Activated B cell treated with CpG ODN at 0.5 μM for 24 hours (primary cell): ENCODE data around the gene OR13G1. TPM values are rescaled to one million over a fixed set of nuclear protein-coding genes. Genes with fewer than 3 reads are reported as not detected.
"Not testable (repeated sequence)": the region's sequence is repeated elsewhere in the genome, so short reads cannot be mapped to it uniquely, and the experiment has no call there.

Experiments used
- ATAC-seq: fragments of 200-7000 bp; cut with Tn5 transposase; one replicate; pipeline ENCODE4 v1.10.0; 2021; ENCODE audit warnings: low read depth, mild to moderate bottlenecking, moderate library complexity
- CTCF ChIA-PET: fragments of 350-600 bp; sonication (Branson Sonifier 250); formaldehyde crosslinking; loops from one replicate; lab custom pipeline; 2021; ENCODE audit warnings: antibody characterized with exemption; lab: Charles Lee
- POLR2A ChIA-PET: fragments of 350-600 bp; sonication (Branson Sonifier 250); formaldehyde crosslinking; loops from one replicate; lab custom pipeline; 2021; ENCODE audit warnings: antibody characterized with exemption; lab: Charles Lee
- DNase-seq: peaks from one replicate; pipeline ENCODE4 v3.0.0; 2022
- H3K27ac Mint-ChIP-seq: one replicate; pipeline ENCODE4 v1.8.0; 2020; ENCODE audit warnings: mixed read lengths
- H3K27me3 Mint-ChIP-seq: one replicate; pipeline ENCODE4 v1.8.0; 2021; ENCODE audit warnings: mixed read lengths
- H3K36me3 Mint-ChIP-seq: one replicate; pipeline ENCODE4 v1.8.0; 2021; ENCODE audit warnings: low read depth, mixed read lengths
- H3K4me1 Mint-ChIP-seq: one replicate; pipeline ENCODE4 v1.8.0; 2021; ENCODE audit warnings: mixed read lengths
- H3K4me3 Mint-ChIP-seq: one replicate; pipeline ENCODE4 v1.8.0; 2020; ENCODE audit warnings: mild to moderate bottlenecking, mixed read lengths
- H3K9me3 Mint-ChIP-seq: one replicate; pipeline ENCODE4 v1.8.0; 2020; ENCODE audit warnings: mixed read lengths
- intact Hi-C: fragments of 100-400 bp; cut with micrococcal nuclease; formaldehyde crosslinking; loops from one replicate; pipeline ENCODE4 v1.15.1; 2024
- total RNA-seq: library from RNA; stranded (reverse); gene quantifications from 2 replicates; pipeline ENCODE4 v1.2.3, GENCODE V29; 2022
- TF ChIP-seq, protein P1 (sequence below): fragments of 200-600 bp; IDR thresholded peaks from one replicate; pipeline ENCODE4 v1.8.0; 2022; ENCODE audit warnings: antibody characterized with exemption, mild to moderate bottlenecking

Gene OR13G1
- not detected in 2 replicates for total RNA-seq

GRCh38 chr1:247679639-247680038 is at the start of gene OR13G1:
TSS of gene OR13G1 (minus strand) at chr1:247679739. CDS start at chr1:247673041, 6,698 bp downstream.
- no peaks in the 10 kb centered on the region for H3K9me3 Mint-ChIP-seq
- DNase-seq (no peak), ATAC-seq (no peak)
- ChIA-PET CTCF (interaction anchor here (1.6 kb wide), 1 partner anchor 13 kb away, joined by 5 read pairs; no protein-coding TSS in a partner anchor), POLR2A (no interaction called here)
- intact Hi-C loops, result loop anchor here (5.0 kb wide), 3 partner anchors 178 to 1128 kb away; partner anchors contain the start of gene TRIM58
- no peak within 1 kb of the TSS for H3K4me3 Mint-ChIP-seq
- H3K27me3 Mint-ChIP-seq, result peaks cover 2% of the 10 kb centered on the region
- TF ChIP-seq, protein P1, sequence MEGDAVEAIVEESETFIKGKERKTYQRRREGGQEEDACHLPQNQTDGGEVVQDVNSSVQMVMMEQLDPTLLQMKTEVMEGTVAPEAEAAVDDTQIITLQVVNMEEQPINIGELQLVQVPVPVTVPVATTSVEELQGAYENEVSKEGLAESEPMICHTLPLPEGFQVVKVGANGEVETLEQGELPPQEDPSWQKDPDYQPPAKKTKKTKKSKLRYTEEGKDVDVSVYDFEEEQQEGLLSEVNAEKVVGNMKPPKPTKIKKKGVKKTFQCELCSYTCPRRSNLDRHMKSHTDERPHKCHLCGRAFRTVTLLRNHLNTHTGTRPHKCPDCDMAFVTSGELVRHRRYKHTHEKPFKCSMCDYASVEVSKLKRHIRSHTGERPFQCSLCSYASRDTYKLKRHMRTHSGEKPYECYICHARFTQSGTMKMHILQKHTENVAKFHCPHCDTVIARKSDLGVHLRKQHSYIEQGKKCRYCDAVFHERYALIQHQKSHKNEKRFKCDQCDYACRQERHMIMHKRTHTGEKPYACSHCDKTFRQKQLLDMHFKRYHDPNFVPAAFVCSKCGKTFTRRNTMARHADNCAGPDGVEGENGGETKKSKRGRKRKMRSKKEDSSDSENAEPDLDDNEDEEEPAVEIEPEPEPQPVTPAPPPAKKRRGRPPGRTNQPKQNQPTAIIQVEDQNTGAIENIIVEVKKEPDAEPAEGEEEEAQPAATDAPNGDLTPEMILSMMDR, result no peak
- H3K27ac Mint-ChIP-seq, result no peak within 1 kb of the TSS
- peaks cover 1% of the 10 kb centered on the region for H3K4me1 Mint-ChIP-seq
- H3K36me3 Mint-ChIP-seq, result no peaks in the 10 kb centered on the region

GRCh38 chr1:247721222-247721621 is 41.7 kb upstream of the OR13G1 start:
- intact Hi-C loops, result no loop called here
- TF ChIP-seq, protein P1, result no peak
- POLR2A ChIA-PET, result no interaction called here
- Mint-ChIP-seq H3K27ac (no peak overlapping the region), H3K27me3 (peaks cover 2% of the 10 kb centered on the region), H3K4me1 (no peaks in the 10 kb centered on the region), H3K9me3 (peaks cover 7% of the 10 kb centered on the region), H3K36me3 (no peaks in the 10 kb centered on the region), H3K4me3 (no peak overlapping the region)
- ATAC-seq (no peak), DNase-seq (no peak)
- CTCF ChIA-PET, result no interaction called here

GRCh38 chr1:247716546-247716945 is 37.0 kb upstream of the OR13G1 start, which contains the start of gene OR6F1:
TSS of gene OR6F1 (minus strand) at chr1:247716646. CDS start at chr1:247712755, 3,891 bp downstream.
- ATAC-seq (no peak), DNase-seq (no peak)
- ChIA-PET CTCF (no interaction called here), POLR2A (no interaction called here)
- Mint-ChIP-seq H3K9me3 (peaks cover 3% of the 10 kb centered on the region), H3K4me3 (no peak within 1 kb of the TSS), H3K27ac (no peak within 1 kb of the TSS), H3K4me1 (no peaks in the 10 kb centered on the region), H3K36me3 (no peaks in the 10 kb centered on the region), H3K27me3 (peaks cover 2% of the 10 kb centered on the region)
- TF ChIP-seq, protein P1, result no peak
- intact Hi-C loops, result no loop called here

DNA sequence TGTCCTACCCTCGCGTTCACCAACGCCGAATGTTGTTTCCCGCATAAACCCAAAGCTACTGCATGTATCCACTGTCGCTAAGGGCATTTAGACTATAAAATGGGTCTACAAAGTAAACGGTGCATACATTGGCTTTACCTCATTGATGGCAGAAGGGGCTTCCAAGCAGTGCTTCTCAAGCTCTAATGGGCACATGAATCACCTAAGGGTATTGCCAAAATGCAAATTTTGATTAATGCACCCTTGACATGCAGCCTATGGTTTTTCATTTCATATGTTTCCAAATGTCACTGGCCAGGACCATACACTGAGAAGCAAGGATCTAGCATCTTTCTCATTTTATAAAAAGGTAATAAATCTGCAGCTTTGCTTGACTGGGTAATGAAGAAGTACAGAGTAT is 34.2 kb upstream of the OR13G1 start:
- H3K4me3 Mint-ChIP-seq, result no peak overlapping the region
- H3K4me1 Mint-ChIP-seq, result no peaks in the 10 kb centered on the region
- peaks cover 2% of the 10 kb centered on the region for H3K27me3 Mint-ChIP-seq
- intact Hi-C loops, result no loop called here
- no peak overlapping the region for H3K27ac Mint-ChIP-seq
- ATAC-seq (no peak), DNase-seq (no peak)
- ChIA-PET POLR2A (no interaction called here), CTCF (no interaction called here)
- H3K36me3 Mint-ChIP-seq, result no peaks in the 10 kb centered on the region
- TF ChIP-seq, protein P1, result no peak
- H3K9me3 Mint-ChIP-seq, result no peaks in the 10 kb centered on the region

DNA sequence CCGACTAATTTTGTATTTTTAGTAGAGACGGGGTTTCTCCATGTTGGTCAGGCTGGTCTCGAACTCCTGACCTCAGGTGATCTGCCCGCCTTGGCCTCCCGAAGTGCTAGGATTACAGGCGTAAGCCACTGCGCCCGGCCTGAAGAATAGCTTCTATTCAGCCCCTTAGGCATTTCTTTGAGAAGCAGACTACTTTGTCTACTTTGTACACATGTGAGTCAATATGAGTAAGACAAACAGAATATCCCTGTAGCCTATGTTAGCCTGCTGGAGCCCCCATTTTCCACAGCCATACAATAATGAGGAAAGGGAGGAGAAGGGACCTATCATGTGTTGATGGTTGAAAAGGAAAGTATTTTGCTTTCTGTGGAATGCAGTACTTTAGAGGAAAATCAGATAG is 31.1 kb upstream of the OR13G1 start:
- ATAC-seq, H3K27me3 Mint-ChIP-seq, H3K9me3 Mint-ChIP-seq, CTCF ChIA-PET, intact Hi-C loops, DNase-seq, H3K4me1 Mint-ChIP-seq, H3K27ac Mint-ChIP-seq, H3K36me3 Mint-ChIP-seq, H3K4me3 Mint-ChIP-seq, POLR2A ChIA-PET: not testable (repeated sequence)

- Mint-ChIP-seq H3K4me3 (no peak overlapping the region), H3K9me3 (peaks cover 2% of the 10 kb centered on the region), H3K4me1 (no peaks in the 10 kb centered on the region), H3K27me3 (no peaks in the 10 kb centered on the region), H3K36me3 (no peaks in the 10 kb centered on the region), H3K27ac (no peak overlapping the region)
- TF ChIP-seq, protein P1, result no peak
- ATAC-seq (no peak), DNase-seq (no peak)
- POLR2A ChIA-PET, result no interaction called here
- intact Hi-C loops, result no loop called here
- CTCF ChIA-PET, result no interaction called here
Observed at GRCh38 chr1:247701338-247701737, 21.8 kb upstream of the OR13G1 start.
